GM06990 (cell line): ENCODE data around the gene SWAP70.

Experiments used
- DNase-seq: peaks from one replicate; pipeline ENCODE4 v3.0.0-alpha.2; 2011; ENCODE audit not compliant: insufficient read length; ENCODE audit errors: extremely low read depth
- H3K27me3 ChIP-seq: replicated peaks from 2 replicates; pipeline ENCODE4 v1.6.0; 2011; ENCODE audit warnings: low read length; ENCODE audit not compliant: control insufficient read depth, insufficient read depth
- H3K36me3 ChIP-seq: 2 replicates; pipeline ENCODE4 v1.5.1; 2011; ENCODE audit warnings: low read length; ENCODE audit not compliant: control insufficient read depth, insufficient read depth
- H3K4me3 ChIP-seq: replicated peaks from 2 replicates; pipeline ENCODE4 v1.5.1; 2011; ENCODE audit warnings: low read depth, mild to moderate bottlenecking, control low read depth, low read length
- TF ChIP-seq, protein P1 (sequence below): IDR thresholded peaks from 2 replicates; pipeline ENCODE4 v1.5.1; 2011; ENCODE audit warnings: low read length, control low read depth, mild to moderate bottlenecking, inconsistent platforms; ENCODE audit not compliant: insufficient read depth, poor library complexity, severe bottlenecking

Gene SWAP70

DNA sequence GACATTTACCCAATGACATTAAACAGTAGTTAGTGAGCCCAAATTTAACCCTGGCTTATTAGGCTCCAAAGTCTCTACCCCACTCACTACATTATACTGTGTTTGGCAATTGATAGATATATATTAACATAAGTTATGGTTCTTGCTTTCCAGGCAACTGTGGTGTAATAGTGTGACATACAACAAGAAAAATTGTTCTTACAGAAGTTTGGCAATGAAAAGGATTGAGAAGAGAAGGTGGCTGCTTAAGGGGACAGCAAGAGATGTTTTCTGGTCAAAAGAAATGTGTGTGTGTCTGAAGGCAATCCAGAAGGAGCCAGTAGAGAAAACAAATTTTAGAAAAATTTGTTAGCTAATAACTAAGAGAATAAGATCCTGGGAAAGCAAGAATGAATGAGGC lies 132.4 kb downstream of the SWAP70 start:
- TF ChIP-seq, protein P1, sequence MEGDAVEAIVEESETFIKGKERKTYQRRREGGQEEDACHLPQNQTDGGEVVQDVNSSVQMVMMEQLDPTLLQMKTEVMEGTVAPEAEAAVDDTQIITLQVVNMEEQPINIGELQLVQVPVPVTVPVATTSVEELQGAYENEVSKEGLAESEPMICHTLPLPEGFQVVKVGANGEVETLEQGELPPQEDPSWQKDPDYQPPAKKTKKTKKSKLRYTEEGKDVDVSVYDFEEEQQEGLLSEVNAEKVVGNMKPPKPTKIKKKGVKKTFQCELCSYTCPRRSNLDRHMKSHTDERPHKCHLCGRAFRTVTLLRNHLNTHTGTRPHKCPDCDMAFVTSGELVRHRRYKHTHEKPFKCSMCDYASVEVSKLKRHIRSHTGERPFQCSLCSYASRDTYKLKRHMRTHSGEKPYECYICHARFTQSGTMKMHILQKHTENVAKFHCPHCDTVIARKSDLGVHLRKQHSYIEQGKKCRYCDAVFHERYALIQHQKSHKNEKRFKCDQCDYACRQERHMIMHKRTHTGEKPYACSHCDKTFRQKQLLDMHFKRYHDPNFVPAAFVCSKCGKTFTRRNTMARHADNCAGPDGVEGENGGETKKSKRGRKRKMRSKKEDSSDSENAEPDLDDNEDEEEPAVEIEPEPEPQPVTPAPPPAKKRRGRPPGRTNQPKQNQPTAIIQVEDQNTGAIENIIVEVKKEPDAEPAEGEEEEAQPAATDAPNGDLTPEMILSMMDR, result no peak
- no peak overlapping the region for H3K4me3 ChIP-seq
- no peaks in the 10 kb centered on the region for H3K36me3 ChIP-seq
- no peak for DNase-seq
- no peaks in the 10 kb centered on the region for H3K27me3 ChIP-seq

DNA sequence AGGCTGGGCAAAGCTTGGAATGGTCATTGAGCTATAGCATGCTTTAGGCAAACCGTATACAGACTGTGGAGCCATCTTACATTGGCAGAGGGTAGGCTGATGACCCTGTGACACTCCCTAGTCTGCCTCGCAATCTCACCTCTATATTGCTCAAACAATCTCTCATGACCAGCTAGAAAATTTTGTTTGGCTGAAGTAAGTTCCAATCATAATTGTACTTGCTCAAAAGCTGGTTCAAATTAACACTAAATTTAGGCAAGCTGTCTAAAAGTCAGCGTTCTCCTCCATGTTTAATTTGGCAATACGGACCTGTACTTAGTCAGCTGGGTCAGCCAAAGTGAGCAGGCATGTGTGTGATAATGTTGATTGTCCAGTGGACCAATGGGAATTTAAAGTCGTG lies 133.0 kb downstream of the SWAP70 start:
- TF ChIP-seq, protein P1, result no peak
- DNase-seq, result no peak
- H3K4me3 ChIP-seq, result no peak overlapping the region
- H3K27me3 ChIP-seq, result no peaks in the 10 kb centered on the region
- H3K36me3 ChIP-seq, result no peaks in the 10 kb centered on the region

DNA sequence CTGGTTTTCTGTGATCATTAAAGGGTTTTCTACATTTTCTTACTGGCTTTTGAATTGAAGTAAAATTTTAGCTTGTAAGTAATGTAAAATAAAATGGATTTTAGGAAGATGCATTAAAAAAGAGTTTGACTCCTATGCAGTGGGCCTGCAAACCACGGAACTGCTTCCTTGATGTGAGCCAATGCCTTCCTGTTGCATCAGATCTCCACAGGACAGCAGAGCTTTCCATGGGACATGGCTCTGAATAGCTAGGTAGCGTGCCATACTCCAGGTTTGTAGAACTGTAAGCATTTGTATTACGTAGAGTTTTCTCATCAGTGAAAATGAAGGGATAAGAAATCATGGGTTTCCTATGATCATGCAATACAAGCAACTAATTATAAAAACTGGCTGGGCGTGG lies 133.4 kb downstream of the SWAP70 start:
- TF ChIP-seq, protein P1, result no peak
- no peak overlapping the region for H3K4me3 ChIP-seq
- no peaks in the 10 kb centered on the region for H3K27me3 ChIP-seq
- no peaks in the 10 kb centered on the region for H3K36me3 ChIP-seq
- no peak for DNase-seq

DNA sequence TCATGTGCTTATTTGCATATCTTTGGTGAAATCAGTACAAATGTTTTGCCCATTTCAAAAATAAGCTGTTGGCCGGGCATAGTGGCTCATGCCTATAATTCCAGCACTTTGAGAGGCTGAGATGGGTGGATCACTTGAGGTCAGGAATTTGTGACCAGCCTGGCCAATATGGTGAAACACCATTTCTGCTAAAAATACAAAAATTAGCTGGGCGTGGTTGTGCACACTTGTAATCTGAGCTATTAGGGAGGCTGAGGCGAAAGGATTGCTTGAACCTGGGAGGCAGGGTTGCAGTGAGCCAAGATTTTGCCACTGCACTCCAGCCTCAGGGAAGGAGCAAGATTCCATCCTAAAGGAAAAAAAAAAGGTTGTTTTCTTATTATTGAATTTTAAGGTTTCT lies 136.0 kb downstream of the SWAP70 start:
- Histone ChIP-seq H3K36me3 (no peaks in the 10 kb centered on the region), H3K27me3 (no peaks in the 10 kb centered on the region), H3K4me3 (no peak overlapping the region)
- DNase-seq, result no peak
- TF ChIP-seq, protein P1, result no peak

DNA sequence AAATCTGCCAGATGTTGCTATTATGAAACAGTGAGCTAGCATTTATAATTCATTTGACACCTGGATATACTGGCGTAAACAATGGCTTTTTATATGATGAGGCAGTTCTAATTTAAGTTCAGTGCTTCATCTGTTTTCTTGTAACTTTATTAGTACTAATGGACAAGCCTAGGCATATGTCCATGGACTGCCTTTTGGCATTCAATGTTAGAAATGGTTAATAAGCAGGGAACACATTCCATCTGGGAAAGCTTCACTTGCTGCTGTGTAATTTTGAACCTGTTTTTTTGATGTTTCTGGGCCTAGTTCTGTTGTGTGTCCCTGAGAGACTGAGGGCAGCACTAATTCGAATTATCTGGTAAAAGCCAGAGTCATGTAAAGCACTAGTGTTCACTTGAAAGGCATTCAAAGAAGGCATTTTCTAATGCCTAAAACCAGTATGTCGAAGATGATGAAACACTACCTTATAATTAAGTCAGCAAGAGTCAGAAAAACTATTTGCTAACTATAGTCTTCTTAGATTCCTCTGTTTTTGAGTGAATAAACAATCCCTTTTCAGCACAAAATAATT lies 138.5 kb downstream of the SWAP70 start:
- no peaks in the 10 kb centered on the region for H3K36me3 ChIP-seq
- no peaks in the 10 kb centered on the region for H3K27me3 ChIP-seq
- DNase-seq, result no peak
- no peak overlapping the region for H3K4me3 ChIP-seq
- TF ChIP-seq, protein P1, result no peak
